Epithelial cell of prostate (primary cell): ENCODE measurements around the gene CCL24.

Experiments used
- DNase-seq: peaks from one replicate; pipeline ENCODE4 v3.0.0-alpha.2; 2011; ENCODE audit warnings: low read depth, low spot score
- H3K27ac ChIP-seq: fragments of 450-650 bp; 2 replicates; pipeline ENCODE4 v1.5.1; 2017; ENCODE audit warnings: mild to moderate bottlenecking

CCL24 gene

GRCh38 chr7:75823198-75823910 is 9.7 kb upstream of the CCL24 start:
- no peak overlapping the region for H3K27ac ChIP-seq
- no peak for DNase-seq

- no peak for DNase-seq
- no peak overlapping the region for H3K27ac ChIP-seq
Measured at GRCh38 chr7:75820688-75821087, 7.1 kb upstream of the CCL24 start.

- no peak overlapping the region for H3K27ac ChIP-seq
- DNase-seq, result no peak
Measured at GRCh38 chr7:75819711-75820110, 6.1 kb upstream of the CCL24 start.

- no peak overlapping the region for H3K27ac ChIP-seq
- no peak for DNase-seq
Measured at GRCh38 chr7:75818472-75818871, 4.9 kb upstream of the CCL24 start.

GRCh38 chr7:75817116-75817515 is 3.5 kb upstream of the CCL24 start:
- DNase-seq, result no peak
- no peak overlapping the region for H3K27ac ChIP-seq

- DNase-seq, result no peak
- no peak overlapping the region for H3K27ac ChIP-seq
Measured at GRCh38 chr7:75815418-75816064, 1.9 kb upstream of the CCL24 start.

GRCh38 chr7:75814407-75814947 is 871 bp upstream of the CCL24 start:
- no peak for DNase-seq
- no peak overlapping the region for H3K27ac ChIP-seq

GRCh38 chr7:75813084-75813483 is 522 bp downstream of the CCL24 start:
- no peak for DNase-seq
- no peak overlapping the region for H3K27ac ChIP-seq

GRCh38 chr7:75811894-75812678 is 1.5 kb downstream of the CCL24 start:
- H3K27ac ChIP-seq, result no peak overlapping the region
- DNase-seq, result no peak

GRCh38 chr7:75809396-75809795 is 4.2 kb downstream of the CCL24 start:
- no peak overlapping the region for H3K27ac ChIP-seq

GRCh38 chr7:75808106-75808505 is 5.5 kb downstream of the CCL24 start:
- H3K27ac ChIP-seq, result no peak overlapping the region
- no peak for DNase-seq

More at GRCh38 chr7:75809396-75809795, 4.2 kb downstream of the CCL24 start:
- no peak for DNase-seq

- DNase-seq, result no peak
- no peak overlapping the region for H3K27ac ChIP-seq
Measured at GRCh38 chr7:75807452-75807851, 6.2 kb downstream of the CCL24 start.

GRCh38 chr7:75806560-75807307 is 6.9 kb downstream of the CCL24 start:
- DNase-seq, result no peak
- H3K27ac ChIP-seq, result no peak overlapping the region

- no peak overlapping the region for H3K27ac ChIP-seq
- no peak for DNase-seq
Measured at GRCh38 chr7:75804705-75805104, 8.9 kb downstream of the CCL24 start.

- no peak for DNase-seq
- H3K27ac ChIP-seq, result no peak overlapping the region
Measured at GRCh38 chr7:75804004-75804403, 9.6 kb downstream of the CCL24 start.

GRCh38 chr7:75802552-75802821 is 11.1 kb downstream of the CCL24 start:
- DNase-seq, result no peak

GRCh38 chr7:75798770-75799169 is 14.8 kb downstream of the CCL24 start:
- DNase-seq, result no peak
- H3K27ac ChIP-seq, result no peak overlapping the region

More at GRCh38 chr7:75802552-75802821, 11.1 kb downstream of the CCL24 start:
- no peak overlapping the region for H3K27ac ChIP-seq

- H3K27ac ChIP-seq, result no peak overlapping the region
- no peak for DNase-seq
Measured at GRCh38 chr7:75796420-75796819, 17.2 kb downstream of the CCL24 start.

- DNase-seq, result no peak
Measured at GRCh38 chr7:75795831-75796285, 17.7 kb downstream of the CCL24 start.

GRCh38 chr7:75793676-75794075 is 19.9 kb downstream of the CCL24 start:
- no peak for DNase-seq
- H3K27ac ChIP-seq, result no peak overlapping the region

More at GRCh38 chr7:75795831-75796285, 17.7 kb downstream of the CCL24 start:
- H3K27ac ChIP-seq, result no peak overlapping the region
